Measurements from ENCODE around the gene F8.
A peak's percentile ranks its signal among the peaks of the same experiment; 100 is the strongest.

F8 gene

DNA sequence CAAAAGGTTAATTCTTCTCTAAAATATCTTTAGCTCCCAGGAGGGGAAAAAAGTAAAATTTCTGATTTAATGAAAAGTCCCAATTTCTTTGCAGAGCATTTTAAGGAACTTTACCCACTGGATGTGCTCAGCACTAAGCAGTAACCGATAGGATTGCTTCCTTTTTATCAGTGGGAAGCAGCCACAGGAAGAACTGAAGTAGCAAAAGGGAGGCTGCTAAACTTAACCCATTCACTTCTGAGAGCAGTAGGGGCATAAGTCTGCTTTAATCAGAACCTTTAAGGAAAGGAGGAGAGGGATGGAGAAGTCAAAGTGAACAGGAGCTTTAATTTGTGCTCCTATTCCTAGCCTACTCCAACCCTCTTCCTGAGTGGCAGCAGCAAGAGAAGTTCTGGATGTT is at the start of gene F8:
TSS of gene F8 (minus strand) at position 139 of the 400 bp plus-strand sequence. CDS start 171 bp downstream, outside the sequence.
- DNase-seq, result peak; percentile 64 to 78

GRCh38 chrX:155071694-155072280 is 49.3 kb upstream of the F8 start:
- DNase-seq, result peak; percentile 41 to 70

- DNase-seq, result peak; percentile 84 to 99
Observed at GRCh38 chrX:155070975-155071693, 48.6 kb upstream of the F8 start, which contains the start of the genes BRCC3, CMC4 and MTCP1. TSS of gene BRCC3 (plus strand) at chrX:155071508. CDS start at chrX:155071528, 20 bp downstream. TSS of gene CMC4 (minus strand) at chrX:155071136. CDS start at chrX:155064023, 7,113 bp downstream. TSS of gene MTCP1 (minus strand) at chrX:155071136. CDS start at chrX:155066010, 5,126 bp downstream.

- peak in 1 of 2 experiments; percentile 61 for DNase-seq
Observed at GRCh38 chrX:155070663-155070974, 48.1 kb upstream of the F8 start.

DNA sequence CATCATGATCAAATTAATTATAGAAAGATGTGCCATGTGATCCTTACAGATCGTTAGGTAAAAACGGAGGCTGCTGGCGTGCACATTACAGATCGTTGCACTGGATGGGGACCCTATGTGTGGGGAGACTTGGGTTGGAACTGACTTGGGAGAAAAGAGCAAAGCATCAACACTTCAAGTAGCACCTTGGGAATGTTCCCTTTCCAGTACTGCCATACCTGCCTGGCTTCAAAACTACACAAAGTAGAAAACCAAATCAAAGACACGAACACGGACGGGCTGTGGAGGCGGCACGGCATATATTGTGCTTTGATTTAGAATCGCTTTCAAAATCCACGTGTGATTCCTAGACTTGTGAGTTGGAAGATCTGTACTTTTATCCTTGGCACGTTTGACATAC is 47.5 kb upstream of the F8 start:
- DNase-seq, result peak in 1 of 2 experiments; percentile 39

- no peak for DNase-seq
Observed at GRCh38 chrX:155069414-155069813, 46.9 kb upstream of the F8 start.

- DNase-seq, result no peak
Observed at GRCh38 chrX:155068165-155068564, 45.6 kb upstream of the F8 start.

DNA sequence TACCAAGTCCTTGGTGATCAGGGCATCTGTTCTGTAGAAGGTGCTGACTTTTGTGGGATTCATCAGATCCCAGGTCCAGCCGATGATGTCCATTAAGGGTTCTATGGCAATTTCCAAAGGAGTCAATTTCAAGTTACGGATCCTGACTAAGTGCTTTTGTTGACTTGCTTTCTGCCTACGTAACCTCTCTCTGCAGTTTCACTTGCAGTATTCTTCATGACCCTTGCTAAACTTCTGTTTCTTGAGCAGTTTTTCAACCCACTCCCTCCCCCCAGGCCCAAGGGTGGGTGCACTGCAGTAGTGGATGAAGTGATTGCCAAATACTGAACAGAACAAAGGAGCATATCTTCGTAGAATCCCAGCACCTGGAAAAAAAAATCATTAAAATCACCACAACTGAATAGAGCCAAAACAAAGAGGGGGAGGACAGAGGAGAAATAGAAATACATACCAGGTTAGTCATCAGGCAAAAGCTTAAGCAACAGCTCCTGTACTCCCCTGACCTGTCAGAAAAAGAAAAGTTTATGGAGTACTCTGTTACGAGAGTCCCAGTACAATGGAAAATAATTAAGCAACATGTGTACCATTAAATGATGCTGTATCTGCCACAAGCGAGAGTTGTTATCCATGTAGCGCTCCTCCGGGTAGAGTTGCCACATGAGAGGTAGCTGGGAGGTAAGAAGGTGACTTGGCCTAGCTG is 42.7 kb upstream of the F8 start:
- DNase-seq, result no peak

- DNase-seq, result no peak
Observed at GRCh38 chrX:155061760-155062159, 39.2 kb upstream of the F8 start.

- DNase-seq, result peak; percentile 70 to 84
Observed at GRCh38 chrX:155056877-155057792, 34.6 kb upstream of the F8 start.

- DNase-seq, result no peak
Observed at GRCh38 chrX:155056471-155056870, 33.9 kb upstream of the F8 start.

DNA sequence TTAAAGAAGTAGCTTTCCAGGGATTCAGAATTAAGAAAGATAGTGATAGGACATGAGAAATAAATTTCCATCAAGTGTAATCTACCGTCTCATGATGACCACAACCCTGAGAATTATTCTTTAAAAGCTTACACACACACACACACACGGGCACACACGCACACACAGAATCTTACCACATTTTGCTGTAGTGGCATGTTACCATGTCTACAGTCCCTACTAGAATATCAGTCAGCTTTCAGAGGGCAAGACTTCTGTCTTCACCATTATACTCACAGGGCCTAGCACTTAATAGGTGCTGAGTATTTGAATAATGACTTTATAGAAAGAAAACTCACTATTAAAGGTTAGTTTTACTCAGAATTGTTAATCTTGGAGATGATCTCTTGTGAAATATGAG is 33.0 kb upstream of the F8 start:
- no peak for DNase-seq

DNA sequence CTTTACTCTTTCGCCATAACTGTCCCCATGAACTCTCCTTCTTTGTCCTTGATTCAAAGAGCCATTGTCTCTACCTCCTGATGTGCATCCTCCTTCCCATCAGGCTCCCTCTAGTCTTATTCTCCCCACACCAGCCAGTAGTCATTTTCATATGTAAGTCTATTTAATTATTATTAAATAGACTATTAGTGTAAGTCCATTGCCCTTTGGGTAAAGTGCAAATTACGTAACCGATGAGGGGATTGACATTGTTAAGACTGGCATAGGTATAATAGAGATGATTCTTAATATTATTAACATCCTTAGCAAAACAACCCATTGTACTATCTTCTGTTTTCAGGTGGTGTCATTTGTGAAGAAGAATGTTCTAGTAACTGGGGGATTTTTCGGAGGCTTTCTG is 31.7 kb upstream of the F8 start:
- DNase-seq, result no peak

DNA sequence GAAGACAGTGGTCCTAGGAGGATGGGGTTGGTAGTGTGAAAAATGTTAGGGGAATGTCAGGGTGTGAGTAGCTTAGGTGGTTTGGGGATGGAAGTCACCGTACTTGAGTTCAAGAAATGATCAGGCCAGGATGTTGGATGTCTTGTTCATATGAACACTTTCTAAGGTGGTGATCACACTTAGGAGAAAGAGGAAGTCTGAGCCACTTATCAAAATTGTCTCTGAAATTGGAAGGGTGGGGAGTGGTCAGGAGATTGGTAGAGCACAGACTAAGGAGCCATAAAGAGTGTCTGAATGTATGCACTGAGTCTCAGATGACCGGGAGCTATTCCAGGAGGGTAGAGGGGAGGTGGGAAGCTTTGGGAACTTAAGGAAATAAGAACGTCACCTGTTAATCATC is 31.1 kb upstream of the F8 start:
- DNase-seq, result no peak

DNA sequence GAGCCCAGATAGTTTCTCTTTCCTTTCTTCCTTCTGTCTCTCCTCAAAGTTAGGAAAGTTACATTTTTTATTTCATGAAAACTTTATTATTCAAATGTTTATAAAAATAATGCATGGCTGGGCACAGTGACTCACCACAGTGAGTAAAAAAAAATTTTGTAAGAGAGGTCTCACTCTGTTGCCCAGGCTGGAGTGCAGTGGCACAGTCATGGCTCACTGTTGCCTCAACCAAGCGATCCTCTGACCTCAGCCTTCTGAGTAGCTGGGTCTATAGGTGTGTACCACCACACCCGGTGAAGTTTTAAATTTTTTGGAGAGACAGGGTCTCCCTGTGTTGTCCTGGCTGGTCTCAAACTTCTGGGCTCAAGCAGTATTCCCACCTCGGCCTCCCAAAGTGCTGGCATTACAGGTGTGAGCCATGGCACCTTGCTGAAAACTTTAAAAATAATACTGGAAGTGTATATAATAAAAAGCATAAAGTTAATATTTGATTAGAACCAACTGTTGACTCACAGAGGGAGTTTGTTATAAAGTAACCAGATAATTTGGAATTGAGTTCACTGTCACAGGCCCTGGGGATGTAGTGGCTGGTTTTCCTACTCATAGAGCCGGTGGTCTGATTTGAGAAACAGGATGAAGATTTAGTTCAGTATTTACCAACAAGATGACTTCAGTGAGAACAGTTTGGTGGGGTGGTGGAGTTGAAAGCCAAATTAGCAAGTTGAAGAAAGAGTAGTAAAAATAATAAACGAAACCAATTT is 30.4 kb upstream of the F8 start:
- DNase-seq, result no peak

GRCh38 chrX:155048977-155049619 is 26.6 kb upstream of the F8 start:
- DNase-seq, result peak; percentile 23 to 84

GRCh38 chrX:155046811-155047528 is 24.4 kb upstream of the F8 start:
- peak in 1 of 2 experiments; percentile 40 for DNase-seq

DNA sequence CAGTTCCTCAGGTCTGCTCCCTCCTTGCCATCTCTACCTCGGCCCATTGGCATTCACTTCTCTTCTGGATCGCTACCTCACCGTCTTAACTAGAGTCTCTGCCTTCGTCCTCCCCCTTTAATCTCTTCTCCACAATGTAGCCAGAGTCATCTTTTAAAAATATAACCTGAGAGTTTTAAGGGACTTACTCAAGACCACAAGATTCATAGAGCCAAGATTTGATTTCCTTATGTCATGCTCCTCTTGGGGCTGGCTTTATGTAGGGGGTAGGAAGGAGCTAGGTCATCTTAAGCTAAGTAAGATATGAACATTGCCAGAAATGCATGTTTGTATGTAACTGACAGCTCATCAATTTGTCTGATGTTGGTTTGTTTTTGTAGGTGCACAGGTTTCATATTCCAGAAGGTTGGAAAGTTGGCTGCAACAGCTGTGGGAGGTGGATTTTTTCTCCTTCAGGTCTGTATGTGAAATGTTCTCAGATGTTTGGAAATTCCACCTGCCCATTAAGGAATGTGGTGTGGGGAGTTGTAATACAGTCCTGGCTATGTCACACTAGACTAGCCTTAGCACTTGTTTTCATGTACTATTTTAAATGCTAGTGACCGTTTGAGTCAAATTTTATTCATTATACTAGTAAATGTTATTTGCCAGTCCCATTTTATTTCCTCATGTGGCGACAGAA is 23.7 kb upstream of the F8 start:
- peak in 1 of 2 experiments; percentile 33 for DNase-seq

- DNase-seq, result no peak
Observed at GRCh38 chrX:155035688-155036087, 13.2 kb upstream of the F8 start.

GRCh38 chrX:155031657-155032056 is 9.1 kb upstream of the F8 start:
- DNase-seq, result no peak
